Smooth muscle cell (in vitro differentiated cells): ENCODE results near the gene ELMO3. TPM values are rescaled to one million over a fixed set of nuclear protein-coding genes. Genes with fewer than 3 reads are reported as not detected.

Experiments
- DNase-seq: peaks from one replicate; lab custom pipeline; 2025; ENCODE audit not compliant: unreplicated experiment; lab: John Stamatoyannopoulos, UW
- H2AFZ ChIP-seq: fragments of 200-600 bp; sonication (generic); 2 replicates; pipeline ENCODE4 v1.6.0; 2016; ENCODE audit warnings: antibody characterized with exemption, low read depth, mild to moderate bottlenecking
- H3F3A ChIP-seq: fragments of 200-600 bp; sonication (generic); 2 replicates; pipeline ENCODE4 v1.6.0; 2017; ENCODE audit warnings: antibody characterized with exemption, low read depth
- H3K27ac ChIP-seq: fragments of 200-600 bp; sonication (generic); 2 replicates; pipeline ENCODE4 v1.5.1; 2016; ENCODE audit warnings: low read depth, mild to moderate bottlenecking
- H3K27me3 ChIP-seq: fragments of 200-600 bp; sonication (generic); 2 replicates; pipeline ENCODE4 v1.6.1; 2016; ENCODE audit warnings: low read depth, mild to moderate bottlenecking
- H3K36me3 ChIP-seq: fragments of 200-600 bp; sonication (generic); 2 replicates; pipeline ENCODE4 v1.5.1; 2016; ENCODE audit warnings: low read depth
- H3K4me1 ChIP-seq: fragments of 200-600 bp; sonication (generic); 2 replicates; pipeline ENCODE4 v1.5.1; 2016; ENCODE audit warnings: low read depth
- H3K4me2 ChIP-seq: fragments of 200-600 bp; sonication (generic); 2 replicates; pipeline ENCODE4 v1.6.0; 2016; ENCODE audit warnings: mild to moderate bottlenecking
- H3K4me3 ChIP-seq: fragments of 200-600 bp; sonication (generic); 2 replicates; pipeline ENCODE4 v1.5.1; 2016; ENCODE audit warnings: mild to moderate bottlenecking
- H3K79me2 ChIP-seq: fragments of 200-600 bp; sonication (generic); 2 replicates; pipeline ENCODE4 v1.6.0; 2016; ENCODE audit warnings: low read depth, mild to moderate bottlenecking
- H3K9ac ChIP-seq: fragments of 200-600 bp; sonication (generic); 2 replicates; pipeline ENCODE4 v1.6.0; 2016; ENCODE audit warnings: low read depth
- H3K9me3 ChIP-seq: fragments of 200-600 bp; sonication (generic); replicated peaks from 2 replicates; pipeline ENCODE4 v1.5.1; 2016; ENCODE audit warnings: low read depth
- H4K20me1 ChIP-seq: fragments of 200-600 bp; sonication (generic); 2 replicates; pipeline ENCODE4 v1.6.0; 2016; ENCODE audit warnings: low read depth
- WGBS: methylation state at CpG from one replicate; pipeline ENCODE4 v1.1.7; 2016; ENCODE audit warnings: low lambda C conversion rate; 5-methylcytosine and 5-hydroxymethylcytosine counted together
- polyA plus RNA-seq: library from polyadenylated mRNA; unstranded; fragments of >200 nt; fragmentation: Nextera tagmentation; extraction: Ambion mirVana; gene quantifications from 2 replicates; pipeline ENCODE4 v1.2.1, GENCODE V29; 2016
- total RNA-seq: library from RNA; depleted of rRNA; stranded (reverse); fragments of >200 nt; gene quantifications from 2 replicates; pipeline ENCODE4 v1.2.3, GENCODE V29; 2014
- TF ChIP-seq, protein P1 (sequence below): fragments of 200-600 bp; sonication (generic); IDR thresholded peaks from 2 replicates; pipeline ENCODE4 v1.5.1; 2017; ENCODE audit warnings: borderline replicate concordance, mild to moderate bottlenecking, antibody characterized with exemption; ENCODE audit not compliant: insufficient read depth, poor library complexity, severe bottlenecking

Gene ELMO3
- total and polyA plus RNA-seq, 2 experiments from 2014 or later, result 2.2 to 6.7 TPM

DNA sequence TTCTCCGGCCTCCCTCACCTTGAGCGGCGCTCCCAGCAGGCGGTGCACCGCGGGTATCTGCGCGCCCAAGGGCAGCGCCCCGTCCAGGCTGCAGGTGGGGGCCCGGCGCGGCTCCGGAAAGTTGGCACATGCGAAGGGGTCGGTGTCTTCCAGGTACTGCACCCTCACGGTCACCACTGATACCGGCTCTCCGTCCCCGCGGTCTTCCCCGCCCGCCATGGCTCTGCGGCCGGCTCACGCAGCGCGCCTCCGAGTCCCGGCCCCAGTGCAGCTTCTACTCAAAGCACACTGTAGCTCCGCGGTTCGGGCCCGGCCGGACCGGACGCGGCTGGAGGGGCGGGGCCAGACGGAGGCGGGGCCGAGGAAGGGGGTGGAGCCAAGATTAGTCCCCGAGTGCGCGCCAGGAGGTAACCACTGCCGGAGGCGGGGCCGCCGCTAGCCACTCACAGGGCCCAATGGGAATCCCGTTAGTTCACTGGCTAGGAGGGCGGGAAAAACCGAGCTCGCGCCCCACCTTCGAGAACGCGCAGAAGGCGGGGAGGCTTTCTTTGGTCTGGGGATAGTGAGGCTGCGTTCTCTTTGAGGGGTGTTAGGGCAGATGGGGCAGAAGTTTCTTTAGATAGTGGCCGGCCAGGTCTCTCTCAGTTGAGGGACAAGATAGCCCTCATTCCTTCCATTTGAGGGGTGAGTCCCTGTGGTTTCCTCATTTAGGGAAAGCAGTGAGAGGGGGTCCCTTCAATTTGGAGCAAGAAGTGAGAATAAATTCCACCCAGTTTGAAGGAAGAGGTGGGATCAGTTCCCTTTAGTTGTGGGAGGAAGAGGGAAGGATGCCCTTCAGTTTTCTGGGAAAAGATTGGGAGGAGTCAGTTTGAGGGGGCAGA, 48.5 kb downstream of the ELMO3 start, which contains the start of gene FHOD1:
Gene FHOD1, minus strand, starts transcription at position 290 of the 881 bp plus-strand sequence. Its CDS starts 71 bp downstream, at position 219.
- 1% methylated on average over 33 of the region's 60 CpGs for WGBS

DNA sequence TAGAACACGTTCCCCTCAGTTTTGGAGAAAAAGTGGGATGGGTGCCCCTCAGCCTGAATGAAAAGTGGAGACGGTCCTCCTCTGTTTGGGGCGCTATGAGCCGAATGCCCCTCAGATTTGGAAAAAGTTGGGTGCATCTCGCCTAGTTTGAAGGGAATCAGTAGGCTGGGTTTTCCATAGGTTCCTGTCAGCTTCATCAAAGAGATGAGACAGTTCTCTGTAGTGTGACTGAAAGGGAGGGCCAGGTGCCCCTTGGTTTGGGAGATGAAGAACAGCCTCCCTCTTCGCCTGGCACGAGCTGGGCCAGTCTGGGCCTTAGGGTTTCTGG, 49.1 kb downstream of the ELMO3 start:
- peak overlapping the region; percentile 69 for H3K9ac ChIP-seq

More for the DNA sequence above, 48.5 kb downstream of the ELMO3 start, which contains the start of gene FHOD1:
- H3K4me3 ChIP-seq, result peak within 1 kb of the TSS; percentile 71
- H2AFZ ChIP-seq, result no peak within 1 kb of the TSS
- peak; percentile 95 for DNase-seq
- no peaks in the 10 kb centered on the region for H3K9me3 ChIP-seq
- peak within 1 kb of the TSS; percentile 69 for H3K9ac ChIP-seq
- H3K79me2 ChIP-seq, result peaks cover 17% of the 10 kb centered on the region
- peaks cover 40% of the 10 kb centered on the region for H3F3A ChIP-seq
- H4K20me1 ChIP-seq, result no peaks in the 10 kb centered on the region
- no peaks in the 10 kb centered on the region for H3K27me3 ChIP-seq
- peaks cover 30% of the 10 kb centered on the region for H3K4me1 ChIP-seq
- H3K36me3 ChIP-seq, result no peaks in the 10 kb centered on the region
- TF ChIP-seq, protein P1, sequence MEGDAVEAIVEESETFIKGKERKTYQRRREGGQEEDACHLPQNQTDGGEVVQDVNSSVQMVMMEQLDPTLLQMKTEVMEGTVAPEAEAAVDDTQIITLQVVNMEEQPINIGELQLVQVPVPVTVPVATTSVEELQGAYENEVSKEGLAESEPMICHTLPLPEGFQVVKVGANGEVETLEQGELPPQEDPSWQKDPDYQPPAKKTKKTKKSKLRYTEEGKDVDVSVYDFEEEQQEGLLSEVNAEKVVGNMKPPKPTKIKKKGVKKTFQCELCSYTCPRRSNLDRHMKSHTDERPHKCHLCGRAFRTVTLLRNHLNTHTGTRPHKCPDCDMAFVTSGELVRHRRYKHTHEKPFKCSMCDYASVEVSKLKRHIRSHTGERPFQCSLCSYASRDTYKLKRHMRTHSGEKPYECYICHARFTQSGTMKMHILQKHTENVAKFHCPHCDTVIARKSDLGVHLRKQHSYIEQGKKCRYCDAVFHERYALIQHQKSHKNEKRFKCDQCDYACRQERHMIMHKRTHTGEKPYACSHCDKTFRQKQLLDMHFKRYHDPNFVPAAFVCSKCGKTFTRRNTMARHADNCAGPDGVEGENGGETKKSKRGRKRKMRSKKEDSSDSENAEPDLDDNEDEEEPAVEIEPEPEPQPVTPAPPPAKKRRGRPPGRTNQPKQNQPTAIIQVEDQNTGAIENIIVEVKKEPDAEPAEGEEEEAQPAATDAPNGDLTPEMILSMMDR, result no peak
- peak within 1 kb of the TSS; percentile 97 for H3K27ac ChIP-seq
- H3K4me2 ChIP-seq, result peak within 1 kb of the TSS; percentile 99

DNA sequence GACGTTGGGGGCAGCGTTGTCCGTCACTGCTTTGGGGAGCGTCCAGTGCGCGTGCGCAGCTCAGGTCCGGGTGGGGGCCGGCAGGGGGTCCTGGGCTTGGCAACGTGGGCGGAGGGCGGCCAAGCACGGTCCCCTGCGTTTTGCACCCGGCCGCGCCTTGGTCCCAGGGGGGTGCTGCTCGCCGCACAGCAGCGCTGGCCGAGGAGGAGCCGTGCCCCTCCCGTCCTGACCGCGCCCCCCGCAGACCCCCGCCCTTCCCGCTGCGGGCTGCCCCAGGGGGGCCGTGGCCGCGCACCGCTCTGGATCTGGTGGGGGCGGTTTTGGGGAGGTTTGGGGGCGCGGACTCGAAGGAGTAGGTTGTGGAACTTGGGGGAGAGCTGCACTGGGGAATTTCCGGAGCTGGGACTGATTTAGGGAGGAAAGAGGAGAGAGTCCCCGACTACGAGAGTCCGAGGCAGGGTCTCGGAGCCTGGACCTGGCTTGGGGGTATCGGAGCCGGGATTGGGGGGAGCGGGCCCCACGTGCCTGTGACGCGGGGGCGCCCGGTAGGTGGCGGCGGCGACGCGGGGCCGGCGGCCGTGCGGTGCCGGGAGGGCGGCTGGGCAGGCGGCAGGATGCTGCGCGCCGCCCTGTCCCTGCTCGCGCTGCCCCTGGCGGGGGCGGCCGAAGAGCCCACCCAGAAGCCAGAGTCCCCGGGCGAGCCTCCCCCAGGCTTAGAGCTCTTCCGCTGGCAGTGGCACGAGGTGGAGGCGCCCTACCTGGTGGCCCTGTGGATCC, 49.7 kb downstream of the ELMO3 start, which contains the start of gene SLC9A5:
Gene SLC9A5, plus strand, starts transcription at position 579 of the 777 bp plus-strand sequence. Its CDS starts 36 bp downstream, at position 615.
- Histone ChIP-seq H4K20me1 (no peaks in the 10 kb centered on the region), H3K79me2 (peaks cover 5% of the 10 kb centered on the region), H3F3A (peaks cover 31% of the 10 kb centered on the region), H3K27me3 (no peaks in the 10 kb centered on the region), H3K36me3 (no peaks in the 10 kb centered on the region), H3K4me3 (peak within 1 kb of the TSS; percentile 71), H3K4me1 (peaks cover 30% of the 10 kb centered on the region), H3K27ac (no peak within 1 kb of the TSS), H2AFZ (no peak within 1 kb of the TSS), H3K4me2 (peak within 1 kb of the TSS; percentile 99), H3K9ac (peak within 1 kb of the TSS; percentile 69), H3K9me3 (no peaks in the 10 kb centered on the region)
- WGBS, result 3% methylated on average over 46 of the region's 75 CpGs
- no peak for DNase-seq
- TF ChIP-seq, protein P1, result no peak

More for the DNA sequence above, 49.1 kb downstream of the ELMO3 start:
- WGBS, result 16% methylated on average over 7 of the region's 7 CpGs
- Histone ChIP-seq H3F3A (peaks cover 37% of the 10 kb centered on the region), H3K27me3 (no peaks in the 10 kb centered on the region), H3K9me3 (no peaks in the 10 kb centered on the region), H3K4me1 (peaks cover 30% of the 10 kb centered on the region), H3K4me3 (peak overlapping the region; percentile 71), H4K20me1 (no peaks in the 10 kb centered on the region), H2AFZ (no peak overlapping the region), H3K4me2 (peak overlapping the region; percentile 99), H3K79me2 (peaks cover 11% of the 10 kb centered on the region), H3K36me3 (no peaks in the 10 kb centered on the region), H3K27ac (no peak overlapping the region)
- no peak for DNase-seq
- TF ChIP-seq, protein P1, result no peak
